COLO668 (cell line): Measurements from ENCODE around the gene DOP1A.
"Not testable (repeated sequence)": the region's sequence is repeated elsewhere in the genome, so short reads cannot be mapped to it uniquely, and the experiment has no call there.

ENCODE experiments used
- DNase-seq: peaks from one replicate; lab custom pipeline; 2025; ENCODE audit not compliant: unreplicated experiment; lab: John Stamatoyannopoulos, UW

DOP1A gene

GRCh38 chr6:83138118-83138722, 70.7 kb downstream of the DOP1A start:
- no peak for DNase-seq

GRCh38 chr6:83138758-83139157, 71.3 kb downstream of the DOP1A start:
- DNase-seq = no peak

GRCh38 chr6:83151114-83151513, 83.6 kb downstream of the DOP1A start:
- no peak for DNase-seq

GRCh38 chr6:83152913-83153312, 85.4 kb downstream of the DOP1A start:
- DNase-seq = no peak

GRCh38 chr6:83153883-83154521, 86.5 kb downstream of the DOP1A start:
- no peak for DNase-seq

GRCh38 chr6:83155794-83156193, 88.3 kb downstream of the DOP1A start:
- DNase-seq = no peak

- no peak for DNase-seq
These were observed 92.7 kb downstream of the DOP1A start for GRCh38 chr6:83160167-83160566.

- DNase-seq = no peak
These were observed 100.3 kb downstream of the DOP1A start for GRCh38 chr6:83167726-83168278.

- DNase-seq = no peak
These were observed 101.1 kb downstream of the DOP1A start for GRCh38 chr6:83168556-83168955.

GRCh38 chr6:83169106-83169505, 101.6 kb downstream of the DOP1A start:
- no peak for DNase-seq

- no peak for DNase-seq
These were observed 102.0 kb downstream of the DOP1A start for GRCh38 chr6:83169511-83169910.

GRCh38 chr6:83176246-83176645, 108.8 kb downstream of the DOP1A start:
- DNase-seq = no peak

GRCh38 chr6:83180426-83180950, 113.0 kb downstream of the DOP1A start:
- DNase-seq = no peak

GRCh38 chr6:83182114-83182513, 114.6 kb downstream of the DOP1A start:
- no peak for DNase-seq

- DNase-seq = no peak
These were observed 115.8 kb downstream of the DOP1A start for GRCh38 chr6:83183082-83183828.

GRCh38 chr6:83185096-83185495, 117.6 kb downstream of the DOP1A start:
- no peak for DNase-seq

- DNase-seq = no peak
These were observed 121.0 kb downstream of the DOP1A start for GRCh38 chr6:83188501-83188900.

GRCh38 chr6:83190626-83191025, 123.2 kb downstream of the DOP1A start:
- DNase-seq = no peak

- not testable (repeated sequence) for DNase-seq
These were observed 124.5 kb downstream of the DOP1A start for GRCh38 chr6:83191974-83192373.

- DNase-seq = no peak
These were observed 125.0 kb downstream of the DOP1A start for GRCh38 chr6:83192456-83192855.

GRCh38 chr6:83192871-83193746, 125.6 kb downstream of the DOP1A start, which contains the start of the genes PGM3 and RWDD2A:
TSS of gene PGM3 (minus strand) at chr6:83193265. CDS start at chr6:83191012, 2,253 bp downstream.
TSS of gene RWDD2A (plus strand) at chr6:83193357. CDS start at chr6:83194452, 1,095 bp downstream.
- DNase-seq = peak; percentile 86
